Retina (tissue), 1 donor: ENCODE measurements around the gene SLC7A11.

Experiments
- DNase-seq: peaks from one replicate; pipeline ENCODE4 v3.0.0-alpha.2; 2016

SLC7A11 gene

GRCh38 chr4:138140879-138141278 is 101.3 kb downstream of the SLC7A11 start:
- DNase-seq: no peak

- DNase-seq: no peak
Observed at GRCh38 chr4:138138774-138139173, 103.4 kb downstream of the SLC7A11 start.

- no peak for DNase-seq
Observed at GRCh38 chr4:138135610-138136009, 106.5 kb downstream of the SLC7A11 start.

GRCh38 chr4:138118270-138118669 is 123.9 kb downstream of the SLC7A11 start:
- DNase-seq: no peak

GRCh38 chr4:138115053-138115452 is 127.1 kb downstream of the SLC7A11 start:
- DNase-seq: peak; percentile 6

- DNase-seq: no peak
Observed at GRCh38 chr4:138114434-138114833, 127.7 kb downstream of the SLC7A11 start.
